Fibroblast of skin of left quadriceps (primary cell): ENCODE results near the gene GYS1.
"Not testable (repeated sequence)": the region's sequence is repeated elsewhere in the genome, so short reads cannot be mapped to it uniquely, and the experiment has no call there.

ENCODE experiments used
- DNase-seq, 2 experiments: peaks; one replicate each; pipeline ENCODE4 v3.0.0-alpha.2; 2013; ENCODE audit warnings: low read depth in 2 of 2

GYS1 gene

DNA sequence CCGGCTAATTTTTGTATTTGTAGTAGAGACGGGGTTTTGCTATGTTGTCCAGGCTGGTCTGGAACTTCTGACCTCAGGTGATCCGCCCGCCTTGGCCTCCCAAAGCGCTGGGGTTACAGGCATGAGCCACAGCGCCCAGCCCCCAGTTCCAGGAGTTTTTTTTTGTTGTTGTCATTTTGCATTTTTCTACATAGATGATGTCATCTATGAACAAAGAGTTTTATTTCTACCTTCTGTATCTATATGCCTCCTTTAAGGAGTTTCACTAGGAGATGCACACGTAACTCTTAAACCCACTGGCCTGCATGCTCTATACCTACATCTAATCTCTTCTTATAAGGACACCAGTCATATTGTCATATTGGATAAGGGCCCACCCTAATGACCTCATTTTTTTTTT is 54.9 kb downstream of the GYS1 start:
- DNase-seq = no peak

GRCh38 chr19:48935864-48936263 is 57.2 kb downstream of the GYS1 start:
- no peak for DNase-seq

DNA sequence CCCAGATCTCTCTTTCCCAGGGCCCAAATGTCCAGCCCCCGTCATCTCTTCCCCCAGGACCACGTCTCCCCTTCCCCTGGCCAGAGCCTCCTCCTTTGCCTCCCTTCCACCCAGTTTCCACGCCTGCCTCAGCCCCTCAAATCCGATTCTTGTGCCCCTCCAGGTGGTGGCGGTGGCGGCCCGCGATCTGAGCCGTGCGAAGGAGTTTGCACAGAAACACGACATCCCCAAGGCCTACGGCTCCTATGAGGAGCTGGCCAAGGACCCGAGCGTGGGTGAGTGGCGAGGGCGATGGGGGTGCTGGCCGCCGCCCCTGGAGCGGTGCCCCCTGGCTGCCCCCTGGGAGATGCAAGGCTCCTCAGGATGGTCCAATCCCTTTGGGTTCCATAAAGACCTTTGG is 58.3 kb downstream of the GYS1 start:
- no peak for DNase-seq

DNA sequence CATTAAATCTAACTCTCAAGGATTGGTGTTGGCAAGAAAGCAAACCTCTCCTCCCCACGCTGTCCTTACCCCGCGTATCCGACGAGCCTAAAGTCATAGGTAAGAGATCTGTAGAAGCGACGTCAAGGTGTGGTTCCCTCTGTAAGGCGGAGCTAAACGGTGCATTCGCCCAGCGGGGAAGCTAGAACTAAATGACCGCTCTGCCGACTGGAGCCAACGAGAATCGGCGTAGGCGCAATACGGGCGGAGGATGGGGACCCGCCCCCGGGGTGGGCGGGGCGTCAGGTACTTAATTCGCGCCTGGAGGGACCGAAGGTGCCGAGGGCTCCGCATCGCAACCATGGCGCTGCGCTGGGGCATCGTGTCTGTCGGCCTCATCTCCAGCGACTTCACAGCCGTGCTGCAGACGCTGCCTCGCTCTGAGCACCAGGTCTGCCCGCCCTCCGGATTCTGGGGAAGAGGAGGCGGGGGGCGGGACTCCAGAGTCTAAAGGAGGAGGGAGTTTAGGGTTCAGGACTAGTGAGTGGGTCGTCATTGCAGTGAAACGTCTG is 59.7 kb downstream of the GYS1 start, which contains the start of gene DHDH:
Gene DHDH (plus strand): TSS at position 318 of the 551 bp plus-strand sequence. CDS start 23 bp downstream, at position 341.
- DNase-seq = no peak

GRCh38 chr19:48928164-48929025 is 64.7 kb downstream of the GYS1 start:
- DNase-seq = no peak

- not testable (repeated sequence) for DNase-seq
These were observed 65.4 kb downstream of the GYS1 start for GRCh38 chr19:48927692-48928091.

DNA sequence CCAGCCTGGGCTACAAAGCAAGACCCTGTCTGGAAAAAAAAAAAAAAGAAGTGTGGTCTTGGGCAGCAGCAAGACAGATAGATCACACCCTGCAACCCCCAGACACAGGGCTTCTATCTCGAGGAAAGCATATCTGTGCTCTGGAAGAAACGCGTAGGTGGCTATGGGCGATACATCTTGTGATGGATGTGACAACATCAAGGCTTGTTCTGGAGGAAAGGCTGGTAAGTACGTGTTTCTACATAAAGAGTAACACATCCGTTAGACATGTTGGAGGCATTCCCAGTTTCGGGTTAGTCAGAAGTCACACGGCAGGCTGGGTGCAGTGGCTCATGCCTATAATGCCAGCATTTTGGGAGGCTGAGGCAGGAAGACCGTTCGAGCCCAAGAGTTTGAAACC is 66.2 kb downstream of the GYS1 start:
- peak; percentile 76 to 78 for DNase-seq

GRCh38 chr19:48925890-48926289 is 67.2 kb downstream of the GYS1 start:
- not testable (repeated sequence) for DNase-seq

DNA sequence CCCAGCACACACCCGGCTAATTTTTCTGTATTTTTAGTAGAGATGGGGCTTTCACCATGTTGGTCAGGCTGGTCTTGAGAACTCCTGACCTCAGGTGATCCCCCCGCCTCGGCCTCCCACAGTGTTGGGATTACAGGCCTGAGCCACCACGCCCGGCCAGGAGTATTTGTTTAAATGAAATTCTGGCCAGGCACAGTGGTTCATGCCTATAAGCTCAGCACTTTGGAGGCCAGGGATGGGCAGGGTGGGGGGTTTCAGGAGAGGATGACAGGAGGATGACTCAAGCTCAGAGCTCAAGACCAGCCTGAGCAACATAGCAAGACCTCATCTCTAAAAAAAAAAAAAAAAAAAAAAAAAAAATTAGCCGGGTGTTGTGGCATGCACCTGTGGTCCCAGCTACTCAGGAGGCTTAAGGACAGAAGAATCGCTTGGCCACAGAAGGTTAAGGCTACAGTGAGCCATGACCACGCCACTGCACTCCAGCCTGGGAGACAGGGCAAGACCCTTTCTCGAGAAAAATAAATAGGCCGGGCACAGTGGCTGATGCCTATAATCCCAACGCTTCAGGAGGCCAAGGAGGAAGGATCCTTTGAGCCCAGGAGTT is 67.8 kb downstream of the GYS1 start:
- peak in 1 of 2 experiments; percentile 26 for DNase-seq

DNA sequence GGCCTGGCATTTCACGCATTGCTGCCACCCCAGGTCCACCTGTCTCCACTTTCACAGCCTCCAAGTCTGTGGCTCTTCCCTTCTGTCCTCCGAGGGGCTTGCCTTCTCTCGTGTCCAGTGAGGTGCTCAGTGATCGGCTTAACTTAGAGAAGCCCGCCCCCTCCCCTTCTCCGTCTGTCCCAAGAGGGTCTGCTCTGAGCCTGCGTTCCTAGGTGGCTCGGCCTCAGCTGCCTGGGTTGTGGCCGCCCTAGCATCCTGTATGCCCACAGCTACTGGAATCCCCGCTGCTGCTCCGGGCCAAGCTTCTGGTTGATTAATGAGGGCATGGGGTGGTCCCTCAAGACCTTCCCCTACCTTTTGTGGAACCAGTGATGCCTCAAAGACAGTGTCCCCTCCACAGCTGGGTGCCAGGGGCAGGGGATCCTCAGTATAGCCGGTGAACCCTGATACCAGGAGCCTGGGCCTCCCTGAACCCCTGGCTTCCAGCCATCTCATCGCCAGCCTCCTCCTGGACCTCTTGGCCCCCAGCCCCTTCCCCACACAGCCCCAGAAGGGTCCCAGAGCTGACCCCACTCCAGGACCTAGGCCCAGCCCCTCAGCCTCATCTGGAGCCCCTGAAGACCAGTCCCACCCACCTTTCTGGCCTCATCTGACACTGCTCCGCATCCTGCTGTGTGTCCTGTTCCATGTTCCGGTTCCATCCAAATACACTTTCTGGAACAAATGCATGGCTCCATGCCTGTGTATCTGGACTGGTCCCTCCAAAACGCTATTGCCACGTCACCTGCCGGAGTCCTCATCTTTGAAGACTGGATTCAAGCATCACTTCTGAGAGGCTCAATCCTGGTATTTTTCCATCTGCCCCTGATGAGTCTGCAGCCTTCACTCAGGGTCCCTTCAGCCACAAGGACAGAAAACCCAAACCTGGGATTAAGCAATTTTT is 70.3 kb downstream of the GYS1 start:
- DNase-seq = no peak

GRCh38 chr19:48921721-48922500 is 71.2 kb downstream of the GYS1 start:
- no peak for DNase-seq

- no peak for DNase-seq
These were observed 72.2 kb downstream of the GYS1 start for GRCh38 chr19:48920949-48921348.

GRCh38 chr19:48919271-48919670 is 73.8 kb downstream of the GYS1 start:
- DNase-seq = not testable (repeated sequence)

- DNase-seq = no peak
These were observed 74.3 kb downstream of the GYS1 start for GRCh38 chr19:48918801-48919247.
